Fibroblast of peridontal ligament (primary cell): ENCODE data around the gene CPN2.

ENCODE experiments used
- DNase-seq: peaks from one replicate; pipeline ENCODE4 v3.0.0-alpha.2; 2010; ENCODE audit errors: extremely low read depth

The CPN2 gene

GRCh38 chr3:194313560-194314387 lies 37.4 kb downstream of the CPN2 start:
- DNase-seq: peak; percentile 56

- peak; percentile 43 for DNase-seq
These were observed 38.3 kb downstream of the CPN2 start for GRCh38 chr3:194312743-194313281.

- DNase-seq: no peak
These were observed 38.9 kb downstream of the CPN2 start for GRCh38 chr3:194312186-194312742.

GRCh38 chr3:194311000-194311399 lies 40.1 kb downstream of the CPN2 start:
- no peak for DNase-seq

GRCh38 chr3:194310060-194310835 lies 40.9 kb downstream of the CPN2 start:
- no peak for DNase-seq

GRCh38 chr3:194308601-194309449 lies 42.3 kb downstream of the CPN2 start:
- DNase-seq: no peak

- no peak for DNase-seq
These were observed 43.3 kb downstream of the CPN2 start for GRCh38 chr3:194307849-194308248.

- no peak for DNase-seq
These were observed 44.1 kb downstream of the CPN2 start for GRCh38 chr3:194306771-194307640.

GRCh38 chr3:194306109-194306686 lies 44.9 kb downstream of the CPN2 start:
- no peak for DNase-seq

- DNase-seq: no peak
These were observed 45.6 kb downstream of the CPN2 start for GRCh38 chr3:194305356-194306108.

- no peak for DNase-seq
These were observed 46.8 kb downstream of the CPN2 start for GRCh38 chr3:194304186-194304917.

- no peak for DNase-seq
These were observed 47.4 kb downstream of the CPN2 start for GRCh38 chr3:194303749-194304148.

GRCh38 chr3:194301730-194302129 lies 49.4 kb downstream of the CPN2 start:
- DNase-seq: no peak

GRCh38 chr3:194300936-194301335 lies 50.2 kb downstream of the CPN2 start:
- no peak for DNase-seq

GRCh38 chr3:194300382-194300758 lies 50.8 kb downstream of the CPN2 start:
- DNase-seq: no peak

- no peak for DNase-seq
These were observed 52.5 kb downstream of the CPN2 start for GRCh38 chr3:194298331-194299227.

- DNase-seq: peak; percentile 64
These were observed 54.5 kb downstream of the CPN2 start for GRCh38 chr3:194296454-194297263.
